GM10266 (cell line): ENCODE data around the gene EXD2.
"Not testable (repeated sequence)": the region's sequence is repeated elsewhere in the genome, so short reads cannot be mapped to it uniquely, and the experiment has no call there.

Source experiments
- DNase-seq: peaks from one replicate; pipeline ENCODE4 v3.0.0; 2012; ENCODE audit errors: extremely low spot score
- CTCF ChIP-seq: IDR thresholded peaks from 2 replicates; pipeline ENCODE4 v1.5.1; 2012; ENCODE audit warnings: mild to moderate bottlenecking, low read depth; ENCODE audit not compliant: control insufficient read depth, insufficient read depth; ENCODE audit errors: missing control alignments

The EXD2 gene

GRCh38 chr14:69268763-69269162 lies 77.5 kb downstream of the EXD2 start:
- no peak for DNase-seq
- TF ChIP-seq CTCF = no peak

GRCh38 chr14:69269381-69269780 lies 78.1 kb downstream of the EXD2 start:
- no peak for DNase-seq
- no peak for TF ChIP-seq CTCF

GRCh38 chr14:69270097-69270496 lies 78.8 kb downstream of the EXD2 start:
- no peak for DNase-seq
- no peak for TF ChIP-seq CTCF

- DNase-seq = no peak
- TF ChIP-seq CTCF = no peak
Observed at GRCh38 chr14:69270795-69271708, 79.8 kb downstream of the EXD2 start.

- TF ChIP-seq CTCF = no peak
- no peak for DNase-seq
Observed at GRCh38 chr14:69274321-69274720, 83.0 kb downstream of the EXD2 start.

- no peak for DNase-seq
- no peak for TF ChIP-seq CTCF
Observed at GRCh38 chr14:69275331-69275730, 84.0 kb downstream of the EXD2 start.

- DNase-seq = not testable (repeated sequence)
Observed at GRCh38 chr14:69277356-69277755, 86.1 kb downstream of the EXD2 start.
